SHP77 (cell line): ENCODE results near the gene BNC2.
"Not testable (repeated sequence)": the region's sequence is repeated elsewhere in the genome, so short reads cannot be mapped to it uniquely, and the experiment has no call there.

Source experiments
- DNase-seq, 2 experiments: peaks; one replicate each; lab custom pipeline; 2025; lab: John Stamatoyannopoulos, UW

BNC2 gene

DNA sequence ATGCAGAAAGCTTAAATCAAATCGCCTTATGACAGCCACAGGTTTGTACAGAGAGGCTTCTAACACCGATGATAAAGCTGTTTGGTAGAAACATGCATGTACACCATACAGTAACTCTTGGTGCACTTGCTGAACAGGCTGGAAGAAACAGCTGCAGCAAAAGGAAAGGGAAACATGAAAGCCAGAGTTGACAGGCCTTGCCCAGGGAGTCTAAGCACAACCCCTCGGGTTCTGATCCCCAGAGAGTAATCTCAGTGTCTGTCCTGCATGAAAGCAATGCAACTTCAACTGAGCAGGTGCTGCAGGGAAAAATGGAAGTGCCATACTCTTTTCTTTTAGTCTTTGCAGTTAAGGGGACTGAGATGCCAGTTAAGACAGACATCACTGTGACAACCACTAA lies 419.9 kb downstream of the BNC2 start:
- no peak for DNase-seq

DNA sequence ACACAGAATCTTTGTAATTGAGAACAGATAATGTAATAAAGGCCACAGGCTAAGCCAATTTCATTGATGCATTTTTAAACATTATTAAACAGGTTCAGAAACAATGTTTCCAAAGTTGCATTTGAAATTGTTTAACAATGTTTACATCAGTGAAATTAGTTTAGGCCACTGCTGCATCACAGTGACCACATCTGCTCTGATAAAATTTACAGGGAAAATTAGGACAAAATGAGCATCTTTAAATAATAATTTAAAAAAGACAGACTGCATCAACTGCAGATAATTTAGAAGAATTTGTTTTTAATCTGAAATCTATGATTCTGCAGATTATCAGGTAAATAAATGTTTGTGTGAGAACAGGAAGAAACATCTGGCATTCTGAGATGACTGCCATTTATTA lies 420.4 kb downstream of the BNC2 start:
- no peak for DNase-seq

DNA sequence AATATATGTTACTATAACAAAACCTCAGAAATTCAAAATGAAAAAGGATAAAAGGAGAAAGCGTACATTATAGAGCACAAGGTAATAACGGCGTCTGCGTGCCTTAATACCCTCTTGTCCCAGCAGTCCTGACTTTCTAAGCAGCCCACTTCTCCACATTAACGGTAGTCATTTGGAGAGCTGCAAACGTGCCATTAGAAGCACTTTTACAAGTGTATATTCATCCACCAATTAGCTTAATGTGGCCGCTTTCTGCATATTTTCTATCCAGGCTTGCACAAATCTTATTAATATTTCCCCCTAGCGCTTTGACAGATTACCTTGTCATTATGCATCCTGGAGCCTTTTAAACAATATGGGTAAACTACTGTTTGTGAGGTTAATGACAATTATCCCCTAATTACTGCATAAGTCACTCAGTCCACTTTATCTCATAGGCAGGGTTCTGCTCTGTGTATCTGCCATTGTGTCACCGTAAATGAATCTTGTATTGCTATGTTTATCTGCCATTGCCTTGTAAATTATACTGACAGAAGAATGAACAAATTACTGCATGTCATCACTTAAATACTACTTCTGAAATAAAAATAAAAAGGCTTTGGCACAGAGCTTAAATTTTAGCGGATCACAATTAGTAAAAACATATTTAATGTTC lies 421.3 kb downstream of the BNC2 start:
- no peak for DNase-seq

DNA sequence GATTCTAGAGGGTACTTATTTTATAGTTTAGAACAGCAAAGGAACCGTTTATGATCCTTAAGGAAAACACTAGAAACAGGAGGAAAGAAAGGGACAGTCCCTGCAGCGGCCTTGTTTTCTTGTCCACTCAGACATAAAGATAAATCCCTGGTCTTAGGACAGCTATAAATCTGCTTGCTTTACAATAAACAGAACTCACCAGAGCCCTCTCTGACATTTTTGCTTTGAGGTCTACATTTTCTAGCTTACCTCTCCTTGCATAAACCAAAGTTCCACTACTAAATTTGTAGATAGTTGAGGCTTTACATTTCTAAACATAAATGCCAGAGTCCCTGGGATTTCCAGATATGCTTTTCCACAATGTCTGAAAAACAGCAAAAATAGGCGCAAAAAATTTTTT lies 422.5 kb downstream of the BNC2 start:
- DNase-seq, result no peak

DNA sequence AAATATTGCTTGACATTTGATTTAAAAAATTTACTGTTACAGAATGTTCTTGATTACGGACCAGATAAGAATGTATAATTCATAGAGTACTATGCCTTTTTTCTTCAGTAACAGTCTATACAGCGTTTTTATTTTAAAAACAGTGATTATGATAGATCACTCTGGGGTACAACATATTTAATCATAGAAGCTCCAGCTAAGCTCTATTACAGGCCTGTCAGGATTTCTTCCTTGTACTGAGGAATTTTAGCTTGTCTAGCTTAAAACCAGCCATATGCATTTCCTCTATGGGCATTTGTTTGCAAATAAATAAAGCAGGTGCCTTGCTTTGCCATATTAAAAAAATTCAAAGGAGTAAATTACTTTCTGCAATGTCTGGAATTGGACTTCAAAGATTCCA lies 423.8 kb downstream of the BNC2 start:
- no peak for DNase-seq

DNA sequence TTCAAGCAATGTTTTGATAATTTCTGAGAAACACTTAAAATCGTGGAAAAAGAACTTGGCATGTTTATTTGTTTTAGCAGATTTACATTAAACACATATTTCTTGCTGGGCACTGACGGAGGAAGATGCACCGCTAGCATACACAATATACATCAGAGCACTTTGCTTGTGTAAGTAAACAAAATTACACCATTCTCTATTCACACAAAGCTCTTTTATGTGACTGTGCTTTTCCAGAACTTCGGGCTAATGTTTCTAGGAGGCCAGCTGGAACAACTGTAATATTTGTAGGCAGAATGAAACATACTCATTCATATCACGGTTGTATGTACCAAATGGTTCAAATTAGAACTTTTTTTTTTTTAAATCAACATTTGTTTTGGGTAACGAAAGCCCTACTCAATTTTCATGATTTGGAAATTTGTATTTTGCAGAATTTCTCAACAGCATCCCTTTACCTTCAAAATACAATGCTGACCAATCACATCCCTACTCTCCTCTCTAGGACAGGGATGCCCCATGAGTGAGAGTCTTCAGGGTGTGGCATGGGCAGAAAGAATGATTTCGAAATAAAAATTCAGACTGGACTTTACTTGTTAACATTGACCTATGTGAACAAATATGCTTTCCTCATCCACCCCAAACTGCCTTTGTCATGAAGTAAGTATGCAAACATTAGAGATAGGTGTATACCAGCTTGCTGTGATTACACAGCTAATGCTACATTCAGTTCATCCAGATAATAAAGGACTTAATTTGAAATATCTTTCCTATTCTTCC lies 425.1 kb downstream of the BNC2 start:
- no peak for DNase-seq

DNA sequence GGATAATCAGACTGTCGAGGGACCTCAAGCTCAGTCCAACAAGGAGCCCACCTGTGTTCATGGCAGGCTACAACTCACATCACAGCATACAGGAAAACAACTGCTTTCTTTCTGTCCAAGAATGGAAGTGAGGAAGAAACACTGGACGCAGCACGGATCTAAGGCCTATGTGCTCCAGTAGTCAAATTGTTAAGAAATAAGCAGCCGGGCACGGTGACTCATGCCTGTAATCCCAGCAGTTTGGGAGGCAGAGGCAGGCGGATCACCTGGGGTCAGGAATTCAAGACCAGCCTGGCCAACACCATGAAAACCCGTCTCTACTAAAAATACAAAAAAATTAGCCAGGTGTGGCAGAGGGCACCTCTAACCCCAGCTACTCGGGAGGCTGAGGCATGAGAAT lies 427.8 kb downstream of the BNC2 start:
- no peak for DNase-seq

DNA sequence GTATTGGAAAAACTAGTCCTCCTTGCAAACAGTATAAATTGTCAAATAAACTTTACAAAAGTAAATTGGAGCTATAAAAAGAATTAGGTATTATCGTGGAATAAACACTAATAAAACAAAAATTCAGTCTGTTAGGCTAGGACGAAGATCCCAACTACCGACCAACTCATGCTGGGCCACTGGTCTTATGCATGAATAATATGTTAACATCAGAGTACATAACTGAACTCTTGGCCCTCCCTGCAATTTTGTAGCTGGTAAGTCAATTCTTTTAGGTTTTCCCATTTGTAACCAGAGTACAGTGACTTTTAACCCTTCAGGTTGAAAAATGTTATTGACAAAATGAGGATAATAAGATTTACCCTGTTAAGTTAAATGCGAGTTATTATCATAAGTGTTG lies 428.7 kb downstream of the BNC2 start:
- DNase-seq, result no peak

DNA sequence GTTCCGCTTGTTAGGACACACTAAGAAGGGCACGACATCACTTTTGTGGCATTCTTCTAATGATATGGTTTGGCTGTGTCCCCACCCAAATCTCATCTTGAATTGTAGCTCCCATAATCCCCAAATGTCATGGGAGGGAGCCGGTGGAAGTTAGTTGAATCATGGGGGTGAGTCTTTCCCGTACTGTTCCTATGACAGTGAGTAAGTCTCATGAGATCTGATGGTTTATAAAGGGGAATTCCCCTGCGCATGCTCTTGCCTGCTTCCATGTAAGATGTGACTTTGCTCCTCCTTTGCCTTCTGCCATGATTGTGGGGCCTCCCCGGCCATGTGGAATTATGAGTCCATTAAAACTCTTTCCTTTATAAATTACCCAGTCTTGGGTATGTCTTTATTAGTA lies 431.6 kb downstream of the BNC2 start:
- not testable (repeated sequence) for DNase-seq

DNA sequence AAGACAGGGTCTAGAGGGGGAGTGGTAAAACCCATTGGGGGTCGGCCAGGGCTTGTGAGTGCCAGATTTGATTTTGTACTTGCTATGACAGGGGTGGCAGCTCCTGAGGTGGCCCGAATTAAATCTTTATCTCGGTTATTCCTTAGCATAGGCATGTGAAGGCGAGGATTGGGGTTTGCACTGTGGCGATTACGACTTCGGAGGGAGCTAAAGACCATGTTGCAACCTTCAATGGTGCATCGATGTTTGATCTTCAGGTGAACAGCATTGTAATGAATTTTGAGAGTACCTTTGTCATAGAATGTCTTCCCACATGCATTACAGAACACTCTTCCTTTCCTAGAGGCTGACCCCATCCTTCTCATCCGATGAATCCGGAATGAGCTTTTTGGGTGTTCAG lies 433.9 kb downstream of the BNC2 start:
- DNase-seq, result no peak

DNA sequence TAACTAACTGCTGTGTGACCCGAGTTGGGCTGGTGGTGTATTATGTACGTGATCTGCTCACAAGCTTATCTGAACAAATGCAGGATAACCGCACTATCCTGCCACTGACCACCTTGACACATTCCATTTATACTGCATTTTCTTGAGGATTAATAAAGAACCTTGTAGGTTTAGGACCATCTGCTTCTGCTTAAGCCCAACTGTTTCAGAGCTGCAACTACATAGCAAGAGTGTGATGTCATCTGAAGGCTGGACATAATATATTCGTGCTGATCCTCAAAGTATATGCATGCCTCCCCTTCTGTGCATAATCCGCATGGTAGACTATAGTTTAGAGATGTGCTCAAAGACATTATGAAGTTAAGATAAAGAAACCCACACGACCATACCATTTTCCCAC lies 435.9 kb downstream of the BNC2 start:
- DNase-seq, result no peak

DNA sequence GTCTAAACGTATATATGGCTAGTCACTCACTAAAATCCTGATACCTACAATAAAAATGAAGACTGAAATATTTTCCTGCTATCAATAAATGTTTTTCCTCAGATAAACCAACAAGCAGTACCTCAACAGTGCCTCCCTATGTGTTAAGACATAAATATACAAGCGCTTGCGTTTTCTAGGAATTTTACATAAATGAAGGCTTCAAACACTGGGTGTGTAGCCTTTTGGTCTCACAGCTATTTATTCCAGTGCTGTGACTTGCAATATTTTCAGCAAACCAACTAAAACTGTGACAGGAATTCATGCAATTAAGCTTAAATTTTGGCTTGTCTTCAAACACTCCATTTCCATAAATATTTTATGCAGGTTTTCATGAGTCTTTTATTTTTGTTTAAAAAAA lies 437.0 kb downstream of the BNC2 start:
- DNase-seq, result no peak

DNA sequence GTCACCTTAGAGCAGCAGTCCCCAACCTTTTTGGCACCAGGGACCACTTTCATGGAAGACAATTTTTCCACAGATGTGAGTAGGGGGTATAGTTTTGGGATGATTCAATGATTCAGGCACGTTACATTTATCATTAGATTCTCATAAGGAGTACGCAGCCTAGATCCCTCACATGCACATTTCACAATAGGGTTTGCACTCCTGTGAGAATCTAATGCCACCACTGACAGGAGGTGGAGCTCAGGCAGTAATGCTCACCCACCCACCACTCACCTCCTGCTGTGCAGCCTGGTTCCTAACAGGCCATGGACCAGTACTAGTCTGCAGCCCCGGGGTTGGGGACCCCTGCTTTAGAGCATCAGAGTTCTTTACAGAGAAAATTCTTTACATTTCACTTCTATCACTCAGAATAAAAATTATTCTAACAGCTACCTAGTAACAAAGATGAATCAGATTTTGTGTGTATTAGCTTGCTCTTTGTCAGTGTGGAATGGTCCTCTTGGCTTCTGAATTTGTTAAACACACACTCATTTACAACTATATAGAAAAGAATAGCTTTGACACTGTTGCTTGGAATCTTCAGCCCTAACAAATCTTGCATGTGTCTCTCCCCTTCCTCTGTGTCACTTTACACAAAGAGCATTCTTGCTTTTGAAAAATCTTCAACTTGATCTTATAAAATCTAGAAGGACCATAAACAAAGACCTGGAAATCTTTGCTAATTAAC lies 438.6 kb downstream of the BNC2 start:
- DNase-seq, result no peak

DNA sequence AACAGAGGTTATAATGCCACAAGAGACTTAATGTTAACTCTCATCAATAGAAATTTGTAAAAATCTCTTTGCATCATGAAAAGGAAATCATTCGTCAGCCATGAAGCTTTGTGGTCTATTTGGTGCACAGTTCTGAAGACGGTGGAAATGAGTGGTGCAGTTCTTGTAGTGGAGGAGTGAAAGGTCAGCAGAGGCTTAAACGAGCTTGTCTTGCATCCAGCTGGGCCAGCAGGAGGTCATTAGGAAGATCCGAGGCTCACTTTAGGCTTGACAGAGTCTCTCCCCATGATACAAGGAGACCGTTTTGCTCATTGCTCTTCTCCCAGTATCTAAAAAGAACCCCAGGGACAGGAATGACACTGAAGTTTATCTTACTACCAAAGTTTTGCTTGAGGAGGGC lies 440.8 kb downstream of the BNC2 start:
- no peak for DNase-seq

DNA sequence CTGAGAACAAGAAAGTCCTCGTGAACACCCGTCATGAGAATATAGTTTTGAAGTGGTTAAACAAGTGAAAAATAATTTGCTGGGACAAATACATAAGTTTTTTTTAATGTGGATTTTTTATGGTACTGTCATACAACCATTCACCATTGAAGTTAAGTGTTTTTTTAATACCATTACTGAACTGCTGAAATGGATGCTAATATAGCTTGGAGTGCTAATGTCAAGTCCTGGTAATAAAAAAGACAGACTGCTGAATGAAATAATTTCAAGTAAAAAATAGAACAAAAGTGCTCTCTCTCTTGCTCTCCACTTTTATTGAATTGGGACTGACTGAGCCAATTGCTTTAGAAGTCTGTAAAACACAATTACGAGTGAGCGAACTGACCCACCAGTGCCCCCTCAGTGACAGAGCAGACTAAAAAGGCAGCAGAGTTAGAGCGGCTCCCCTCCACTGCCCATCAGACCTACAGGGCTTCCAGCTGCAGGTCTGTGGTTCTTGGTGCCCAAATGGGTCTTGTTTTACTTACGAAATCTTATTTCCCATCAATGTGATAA lies 442.5 kb downstream of the BNC2 start:
- DNase-seq, result no peak

DNA sequence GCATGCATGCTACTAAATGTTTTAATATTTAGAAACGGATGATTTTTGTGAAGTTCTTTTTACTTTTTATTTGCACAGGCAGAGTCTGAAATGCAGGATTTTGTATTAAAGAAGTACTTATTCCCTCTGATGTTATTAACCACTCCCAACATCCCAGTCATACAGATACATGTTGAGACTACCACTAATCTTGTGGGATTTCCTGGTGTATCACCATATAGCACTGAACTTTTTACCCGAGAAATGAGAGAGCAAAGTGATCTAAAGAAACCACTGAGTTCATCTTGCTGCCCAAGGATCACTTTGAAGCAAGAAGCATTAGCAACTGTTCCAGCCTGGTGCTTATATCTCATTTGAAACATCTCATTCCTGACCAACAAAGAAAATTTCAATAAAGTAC lies 443.8 kb downstream of the BNC2 start:
- no peak for DNase-seq

DNA sequence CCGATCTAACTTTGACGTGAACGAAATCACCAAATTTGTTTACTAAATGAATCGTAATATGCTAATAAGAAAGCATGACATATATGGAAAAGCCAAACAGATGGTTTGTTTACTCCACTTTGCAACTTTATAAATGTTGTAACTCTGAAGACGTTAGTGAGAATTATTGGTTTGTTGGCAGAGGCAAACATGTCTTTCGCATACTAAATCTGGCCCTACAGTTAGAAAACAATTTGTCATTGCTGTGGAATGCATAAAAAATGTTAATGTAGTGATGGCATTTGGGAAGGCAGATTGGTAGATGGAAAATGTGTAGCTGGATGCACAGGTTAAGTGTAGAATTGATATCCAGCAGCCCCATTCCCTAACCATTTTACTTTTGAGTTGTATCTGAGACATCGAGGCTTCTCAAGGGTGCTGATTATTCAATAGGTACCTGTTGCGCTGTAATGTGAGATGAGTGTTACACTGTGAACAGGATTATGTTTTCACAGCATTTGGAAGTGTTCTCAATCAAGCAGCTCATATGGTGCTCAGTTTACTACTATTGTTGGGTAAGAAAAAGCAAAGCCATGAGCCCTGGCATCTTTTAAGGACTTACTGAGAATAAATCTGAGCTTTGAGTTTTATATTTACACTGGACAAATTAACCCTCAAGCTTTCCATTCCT lies 444.8 kb downstream of the BNC2 start:
- no peak for DNase-seq

DNA sequence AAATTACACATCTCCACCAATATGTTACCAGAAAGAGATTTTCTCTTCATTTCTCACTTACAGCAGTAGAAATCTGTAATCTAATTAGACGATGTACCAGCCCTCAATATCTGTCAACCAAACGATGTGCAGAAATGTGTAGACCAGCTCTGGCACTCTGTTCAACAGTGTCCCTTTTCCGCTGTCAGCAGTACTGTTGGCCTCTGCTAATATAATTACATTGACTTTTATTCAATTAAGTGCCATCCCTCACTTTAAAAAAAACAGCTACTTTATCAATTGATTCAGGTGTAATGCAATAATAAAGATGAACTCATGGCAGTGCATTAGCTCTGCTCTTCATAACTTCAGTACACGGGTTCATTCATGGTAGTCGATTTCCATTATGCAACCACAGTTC lies 448.4 kb downstream of the BNC2 start:
- no peak for DNase-seq

DNA sequence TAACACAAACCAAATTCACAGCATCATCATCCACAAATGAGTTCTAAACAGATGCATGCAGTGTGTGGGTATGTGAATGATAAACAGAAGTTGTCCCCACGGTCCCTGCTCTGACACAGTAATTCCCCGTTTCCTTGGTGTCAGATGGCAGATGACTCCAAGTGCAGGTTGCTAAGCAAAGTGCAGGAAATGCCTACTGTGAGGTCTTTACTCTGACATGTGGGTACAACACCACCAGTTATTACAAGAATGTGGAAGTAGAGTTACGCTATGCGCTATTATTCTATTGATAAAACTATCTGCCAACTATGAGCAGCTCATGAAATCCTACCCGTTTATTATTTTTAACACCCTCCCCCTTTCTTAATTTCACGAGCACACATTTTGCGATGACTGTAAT lies 448.9 kb downstream of the BNC2 start:
- no peak for DNase-seq

DNA sequence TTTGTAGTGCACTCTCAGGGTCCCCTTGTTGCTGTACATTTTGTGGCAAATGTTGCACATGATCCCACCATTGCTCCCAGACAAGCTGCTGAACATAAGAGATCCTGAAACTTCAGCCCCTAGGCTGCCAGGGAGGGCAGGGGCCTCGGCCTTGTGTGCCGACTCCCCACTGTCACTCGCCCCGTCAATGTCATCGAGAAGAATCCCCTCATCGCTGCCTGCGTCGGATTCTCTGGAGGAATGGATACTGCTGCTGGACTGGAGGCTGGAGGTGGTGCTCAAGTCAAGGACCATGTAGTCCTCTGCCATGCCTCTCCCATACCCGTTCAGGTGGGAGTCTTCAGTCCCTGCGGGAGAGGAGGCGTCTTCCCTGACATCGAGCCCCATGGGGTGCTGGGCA lies 451.3 kb downstream of the BNC2 start:
- DNase-seq, result no peak

DNA sequence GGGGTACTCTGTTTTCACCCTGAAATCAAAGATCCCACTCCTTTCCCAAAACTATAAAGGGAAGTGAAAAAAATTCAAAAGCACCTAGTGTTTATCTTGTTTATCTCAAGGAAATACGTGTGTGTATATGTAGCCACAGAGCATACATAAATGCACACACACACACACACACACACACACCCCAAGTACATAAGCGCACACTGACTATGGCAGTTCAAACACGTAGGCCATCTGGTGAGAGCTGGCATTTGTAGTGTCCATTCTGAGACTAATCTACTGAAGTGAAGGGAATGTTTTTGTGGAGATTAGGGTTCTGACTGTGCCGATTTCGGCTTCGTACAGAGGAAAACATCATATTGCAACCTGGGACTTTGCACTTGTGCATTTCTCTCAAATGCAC lies 451.7 kb downstream of the BNC2 start:
- DNase-seq, result no peak

DNA sequence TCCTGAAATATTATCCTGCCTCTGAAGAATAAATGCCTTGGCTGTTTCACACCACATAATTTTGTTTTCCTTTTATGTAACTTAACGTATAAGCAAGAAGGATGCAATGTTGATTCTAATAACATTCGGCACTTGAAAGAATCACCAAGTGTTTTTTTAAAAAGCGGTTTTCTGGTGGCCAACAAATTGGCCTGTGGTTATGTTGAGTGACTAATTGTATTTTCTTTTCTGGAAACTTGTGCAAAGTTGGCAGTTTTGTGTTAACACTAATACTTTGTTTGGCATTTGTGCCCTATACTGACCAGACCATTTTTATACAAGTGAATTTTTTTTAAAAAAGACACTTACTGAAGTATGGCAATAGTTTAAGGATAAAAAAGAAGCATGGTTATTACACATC lies 452.7 kb downstream of the BNC2 start:
- no peak for DNase-seq
